Heart left ventricle (tissue), 16 donors: ENCODE measurements around the gene SLC25A29. TPM values are rescaled to one million over a fixed set of nuclear protein-coding genes. Genes with fewer than 3 reads are reported as not detected.

Experiments used
- ATAC-seq, 4 donors: fragments of 200-7000 bp; cut with Tn5 transposase; one replicate each; pipeline ENCODE4 v1.9.1; 2020 to 2022; ENCODE audit warnings: moderate library complexity in 4 of 4, mild to moderate bottlenecking in 3 of 4, moderate number of reproducible peaks in 1 of 4
- DNase-seq, 5 donors: peaks; one replicate each; pipeline ENCODE4 v3.0.0-alpha.2; 2020
- H3K27ac ChIP-seq, 12 donors: fragments of 200-600 bp; sonication (generic) in 4 of 12; one replicate each; pipeline versions ENCODE4 v1.5.0 to v1.8.0; 2016 to 2022; ENCODE audit warnings: mild to moderate bottlenecking in 2 of 12
- H3K27me3 ChIP-seq, 9 donors: fragments of 200-600 bp; sonication (generic) in 2 of 9; one replicate each; pipeline versions ENCODE4 v1.5.1 to v1.8.0; 2016 to 2022; ENCODE audit warnings: mild to moderate bottlenecking in 3 of 9
- H3K36me3 ChIP-seq, 9 donors: fragments of 200-600 bp; sonication (generic) in 2 of 9; one replicate each; pipeline versions ENCODE4 v1.5.0 to v1.8.0; 2018 to 2022; ENCODE audit warnings: mild to moderate bottlenecking in 2 of 9
- H3K4me1 ChIP-seq, 12 donors: fragments of 200-600 bp; sonication (generic) in 4 of 12; one replicate each; pipeline versions ENCODE4 v1.5.0 to v1.8.0; 2016 to 2022; ENCODE audit warnings: mild to moderate bottlenecking in 3 of 12
- H3K4me3 ChIP-seq, 12 donors: fragments of 200-600 bp; sonication (generic) in 4 of 12; one replicate each; pipeline versions ENCODE4 v1.5.0 to v1.8.0; 2017 to 2022; ENCODE audit warnings: mild to moderate bottlenecking in 9 of 12, moderate library complexity in 4 of 12
- H3K9me3 ChIP-seq, 12 donors: fragments of 200-600 bp; sonication (generic) in 4 of 12; one replicate each; pipeline versions ENCODE4 v1.5.0 to v1.8.0; 2016 to 2022; ENCODE audit warnings: mild to moderate bottlenecking in 1 of 12
- CTCF ChIP-seq, 12 donors: fragments of 200-600 bp; sonication (generic) in 4 of 12; IDR thresholded peaks; one replicate each; pipeline versions ENCODE4 v1.5.0 to v1.8.0; 2018 to 2022; ENCODE audit warnings: antibody characterized with exemption in 12 of 12, mild to moderate bottlenecking in 5 of 12
- POLR2A ChIP-seq, 2 donors: fragments of 450-650 bp; IDR thresholded peaks; one replicate each; pipeline ENCODE4 v1.6.1; 2017; ENCODE audit warnings: antibody characterized with exemption in 2 of 2, mild to moderate bottlenecking in 2 of 2, moderate library complexity in 2 of 2
- WGBS, 4 donors: extraction: QIAGEN DNeasy Blood & Tissue Kit in 2 of 4; methylation state at CpG; one replicate each; pipeline versions ENCODE4 v1.1.5 to v1.1.7; 2013 to 2018; 5-methylcytosine and 5-hydroxymethylcytosine counted together
- intact Hi-C, 10 donors: fragments of 100-400 bp; cut with DNase I; formaldehyde crosslinking; loops; one replicate each; pipeline versions ENCODE4 v1.11.1 to v1.14.2; 2022
- polyA plus RNA-seq, 2 donors: library from polyadenylated mRNA; stranded (reverse); fragments of 200-250 nt; gene quantifications; one replicate each; pipeline ENCODE4 v1.2.3, GENCODE V29; 2013
- total RNA-seq, 9 donors: library from RNA; depleted of rRNA in 2 of 9; stranded (reverse); fragments of >200 nt in 2 of 9; fragmentation: NEBNext Ultra II Directional in 3 of 9; extraction: Animal tissue kit (Norgen Biotek cat#: 25700) in 3 of 9; gene quantifications; one replicate each; pipeline versions ENCODE4 v1.1.0 to v1.2.4, GENCODE V29; 2016 to 2023
- donor health status: ischemic (EF 13 %, LVEDD 7.1; RV severe dilation, severe dysfunction).
- donor health status: healthy with polysubstance abuse.
- donor health status: DM: no; HTN: yes; CAD: no.
- donor health status: DM: no; HTN: no; CAD: no.
- donor health status: ischemic (EF 25% LVEDD 6.9; RV normal size, moderate dysfunction).
- donor health status: ischemic (EF 25% LVEDD 5.7; RV mildly dilated, moderate dysfunction).
- donor health status: healthy.
- donor health status: DM: yes; HTN: yes; CAD: no.
- donor health status: ischemic (EF 35%, LVEDD 5.7; RV mildly dilated, moderate dysfunction).
- donor health status: nonischemic (EF 11% LVEDD 7.7; RV severe dilation, severe dysfunction).
- donor health status: DM: yes; HTN: yes; CAD: no.
- donor health status: PGD.
- donor health status: ischemic (EF 29% LVEDD 5.4; RV normal size, mild dysfunction).
- donor health status: nonischemic (EF 23%, LVEDD 6.1; RV moderate dilation, normal function).

The SLC25A29 gene
- total and polyA plus RNA-seq, 11 donors = 10.2 to 34.2 (median 21.7) TPM

- no peaks in the 10 kb centered on the region for H3K9me3 ChIP-seq
- intact Hi-C loops = no loop called here
- no peak overlapping the region for H3K27ac ChIP-seq
- H3K36me3 ChIP-seq = peaks cover 0 to 48% (median 25%) of the 10 kb centered on the region in 9 donors
- peak in 2 of 4 donors; percentile 23 for ATAC-seq
- no peak for DNase-seq
- peaks cover 0 to 40% (median 17%) of the 10 kb centered on the region in 12 donors for H3K4me1 ChIP-seq
- H3K27me3 ChIP-seq = no peaks in the 10 kb centered on the region
- H3K4me3 ChIP-seq = no peak overlapping the region
- no peak for TF ChIP-seq POLR2A (IDR thresholded peaks at IDR 0.05)
- TF ChIP-seq CTCF (IDR thresholded peaks at IDR 0.05) = peak in 3 of 12 donors; percentile 11 to 26 (median 13)
- 72 to 77% (median 75%) methylated on average over 8 of the region's 8 CpGs for WGBS, 4 donors
These were observed 27.5 kb downstream of the SLC25A29 start for GRCh38 chr14:100278702-100279101.

- Histone ChIP-seq H3K27ac (no peak overlapping the region), H3K27me3 (no peaks in the 10 kb centered on the region), H3K9me3 (no peaks in the 10 kb centered on the region), H3K4me3 (no peak overlapping the region), H3K4me1 (peaks cover 0 to 33% (median 16%) of the 10 kb centered on the region in 12 donors), H3K36me3 (peaks cover 0 to 43% (median 17%) of the 10 kb centered on the region in 9 donors)
- ATAC-seq (no peak), DNase-seq (no peak)
- no peak for TF ChIP-seq POLR2A (IDR thresholded peaks at IDR 0.05)
- TF ChIP-seq CTCF (IDR thresholded peaks at IDR 0.05) = no peak
- intact Hi-C loops = no loop called here
- 73 to 78% (median 76%) methylated on average over 7 of the region's 7 CpGs for WGBS, 4 donors
These were observed 31.0 kb downstream of the SLC25A29 start for GRCh38 chr14:100275214-100275613.

- H3K9me3 ChIP-seq = no peaks in the 10 kb centered on the region
- peaks cover 0 to 37% (median 17%) of the 10 kb centered on the region in 9 donors for H3K36me3 ChIP-seq
- no peak overlapping the region for H3K27ac ChIP-seq
- ATAC-seq = no peak
- H3K27me3 ChIP-seq = no peaks in the 10 kb centered on the region
- TF ChIP-seq POLR2A (IDR thresholded peaks at IDR 0.05) (no peak), CTCF (IDR thresholded peaks at IDR 0.05) (no peak)
- H3K4me1 ChIP-seq = peaks cover 0 to 31% (median 14%) of the 10 kb centered on the region in 12 donors
- intact Hi-C loops = no loop called here
- no peak overlapping the region for H3K4me3 ChIP-seq
- no peak for DNase-seq
- 92 to 96% (median 94%) methylated on average over 4 of the region's 4 CpGs for WGBS, 4 donors
These were observed 32.0 kb downstream of the SLC25A29 start for GRCh38 chr14:100274250-100274649.

- WGBS, 4 donors = 80 to 84% (median 81%) methylated on average over 10 of the region's 10 CpGs
- peaks cover 0 to 34% (median 9%) of the 10 kb centered on the region in 12 donors for H3K4me1 ChIP-seq
- intact Hi-C loops = loop anchor here in 1 of 10 donors (2.0 kb wide), 1 partner anchor 105 kb away; the partner anchor contains the start of gene WDR25
- no peaks in the 10 kb centered on the region for H3K27me3 ChIP-seq
- no peak overlapping the region for H3K27ac ChIP-seq
- no peaks in the 10 kb centered on the region for H3K9me3 ChIP-seq
- H3K36me3 ChIP-seq = peaks cover 0 to 20% (median 3%) of the 10 kb centered on the region in 9 donors
- DNase-seq (no peak), ATAC-seq (no peak)
- no peak overlapping the region for H3K4me3 ChIP-seq
- TF ChIP-seq POLR2A (IDR thresholded peaks at IDR 0.05) (no peak), CTCF (IDR thresholded peaks at IDR 0.05) (peak in 9 of 12 donors; percentile 17 to 47 (median 33))
These were observed 34.9 kb downstream of the SLC25A29 start for GRCh38 chr14:100271247-100271939.
